NCI-H526 (cell line): ENCODE results near the gene RPRD1A.
A peak's percentile ranks its signal among the peaks of the same experiment; 100 is the strongest.
"Not testable (repeated sequence)": the region's sequence is repeated elsewhere in the genome, so short reads cannot be mapped to it uniquely, and the experiment has no call there.

Experiments
- DNase-seq, 2 experiments: peaks; one replicate each; lab custom pipeline; 2025; lab: John Stamatoyannopoulos, UW

RPRD1A gene

DNA sequence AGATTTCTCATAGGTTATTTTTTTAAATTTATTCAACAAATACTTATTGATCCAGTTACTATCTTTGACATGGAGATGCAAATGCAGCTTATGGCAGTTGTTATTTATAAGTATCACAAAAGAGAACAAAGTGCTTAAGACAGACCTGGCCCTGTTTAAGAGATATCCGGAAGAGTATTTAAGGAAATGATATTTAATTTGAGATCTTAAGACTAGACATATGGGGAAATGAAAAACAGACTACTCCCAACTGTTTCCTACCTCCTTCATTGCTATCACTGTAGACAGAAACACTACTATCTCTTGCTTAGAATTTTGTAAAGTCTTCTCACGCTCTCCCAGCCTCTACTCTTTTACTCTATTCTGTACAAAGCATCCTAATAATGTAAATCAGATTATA, 36.0 kb downstream of the RPRD1A start:
- DNase-seq, result no peak

DNA sequence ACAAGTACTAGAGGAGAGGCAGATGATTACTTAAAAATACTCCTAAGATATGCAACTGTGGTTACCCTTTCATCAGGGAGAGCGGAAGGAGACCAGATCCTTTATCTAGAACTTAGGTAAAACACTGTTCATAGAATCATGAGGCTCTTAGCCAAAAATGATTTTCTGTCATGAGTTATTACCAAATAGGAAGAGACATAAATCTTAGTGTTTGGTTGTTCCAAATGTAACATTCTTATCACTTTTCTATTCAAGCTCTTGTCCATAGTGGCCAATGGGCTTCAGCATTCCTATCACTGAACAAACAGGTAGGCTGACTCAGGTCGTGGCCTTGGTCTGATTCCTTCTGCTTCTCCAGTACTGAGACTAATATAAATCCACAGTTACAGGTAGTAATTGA, 38.5 kb downstream of the RPRD1A start:
- DNase-seq, result no peak

DNA sequence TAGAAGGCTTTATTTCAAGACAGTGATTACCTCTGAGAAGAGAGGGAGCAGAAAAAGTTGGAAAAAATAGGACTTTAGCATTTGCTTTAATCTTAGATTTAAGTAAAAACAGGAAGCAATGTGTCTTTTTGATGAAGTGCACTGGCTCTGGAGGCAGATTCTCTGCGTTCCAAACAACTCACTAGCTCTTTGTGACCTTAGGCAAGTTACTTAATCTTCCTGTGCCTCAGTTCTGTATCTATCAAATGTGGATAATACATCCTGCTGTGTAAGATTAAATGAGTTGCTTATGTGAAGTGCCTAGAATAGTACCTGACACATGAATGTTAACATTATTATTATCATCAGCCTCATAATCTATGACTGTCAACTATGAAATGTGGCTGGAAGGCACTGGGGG, 42.3 kb downstream of the RPRD1A start:
- DNase-seq, result no peak

DNA sequence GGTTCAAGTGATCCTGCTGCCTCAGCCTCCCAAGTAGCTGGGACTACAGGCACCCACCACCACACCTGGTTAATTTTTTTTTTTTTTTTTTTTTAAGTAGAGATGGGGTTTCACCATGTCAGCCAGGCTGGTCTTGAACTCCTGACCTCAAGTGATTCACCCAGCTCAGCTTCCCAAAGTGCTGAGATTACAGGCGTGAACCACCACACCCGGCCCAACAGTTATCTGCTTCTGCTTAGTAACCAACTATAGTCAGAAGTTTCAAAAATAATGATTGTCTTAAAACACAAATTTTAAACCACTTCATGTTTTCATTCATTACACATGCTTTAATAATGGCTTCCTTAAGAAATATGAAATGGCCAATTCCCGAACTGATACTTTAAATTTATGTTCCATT, 43.1 kb downstream of the RPRD1A start:
- DNase-seq, result not testable (repeated sequence)

DNA sequence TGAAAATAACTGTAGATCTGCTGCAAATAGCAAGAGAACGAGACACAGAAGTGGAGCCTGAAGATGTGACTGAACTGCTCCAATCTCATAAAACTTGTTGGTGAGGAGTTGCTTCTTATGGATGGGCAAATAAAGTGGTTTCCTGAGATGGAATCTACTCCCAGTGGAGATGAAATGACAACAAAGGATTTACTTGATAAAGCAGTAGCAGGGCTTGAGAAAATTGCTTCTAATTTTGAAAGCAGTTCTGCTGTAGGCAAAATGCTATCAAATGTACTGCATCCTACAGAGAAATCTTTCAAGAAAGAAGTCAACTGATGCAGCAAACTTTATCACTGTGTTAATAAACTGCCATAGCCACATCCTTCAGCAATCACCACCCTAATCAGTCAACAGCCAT, 44.0 kb downstream of the RPRD1A start:
- no peak for DNase-seq

DNA sequence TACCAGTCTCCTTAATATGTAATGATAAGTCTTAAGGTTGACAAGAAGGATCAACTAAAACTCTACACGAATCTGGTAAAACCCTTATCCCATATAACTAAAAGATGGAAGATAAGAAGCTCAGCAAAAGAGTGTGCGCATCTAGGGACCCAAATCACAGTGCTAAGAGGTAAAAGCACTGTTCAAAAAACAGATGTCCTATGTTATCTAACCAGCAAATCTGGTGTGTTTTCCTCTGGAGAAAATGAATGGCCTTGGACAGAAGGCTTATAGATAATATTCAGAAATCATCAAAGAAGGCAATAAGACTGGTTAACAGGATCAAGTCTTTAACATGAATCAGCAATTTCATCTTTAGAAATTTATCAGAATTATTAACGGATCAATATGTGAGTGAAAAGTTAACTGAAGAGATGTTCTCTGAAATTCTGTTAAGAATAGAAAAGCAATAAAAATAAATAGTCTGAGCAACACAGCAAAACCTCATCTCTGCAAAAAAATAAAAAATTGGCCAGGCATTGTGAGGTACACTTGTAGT, 47.1 kb downstream of the RPRD1A start:
- DNase-seq, result no peak

DNA sequence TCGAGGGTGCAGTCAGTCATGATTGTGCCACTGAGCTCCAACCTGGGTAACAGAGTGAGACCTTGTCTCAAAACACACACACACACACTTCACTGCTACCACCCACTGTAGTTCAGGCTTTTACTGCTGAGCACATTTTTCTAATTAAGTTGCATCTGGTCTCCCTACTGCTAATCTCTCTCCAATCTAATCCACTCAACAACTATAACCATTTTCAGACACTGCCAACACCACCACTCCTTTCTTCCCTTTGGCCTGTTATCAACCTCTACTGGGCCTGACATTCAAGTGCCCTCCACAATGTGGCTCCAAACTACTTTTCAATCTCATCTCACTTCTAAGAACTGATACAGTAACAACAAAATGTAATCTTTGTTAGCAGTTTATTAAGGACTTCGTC, 50.1 kb downstream of the RPRD1A start:
- DNase-seq, result no peak

DNA sequence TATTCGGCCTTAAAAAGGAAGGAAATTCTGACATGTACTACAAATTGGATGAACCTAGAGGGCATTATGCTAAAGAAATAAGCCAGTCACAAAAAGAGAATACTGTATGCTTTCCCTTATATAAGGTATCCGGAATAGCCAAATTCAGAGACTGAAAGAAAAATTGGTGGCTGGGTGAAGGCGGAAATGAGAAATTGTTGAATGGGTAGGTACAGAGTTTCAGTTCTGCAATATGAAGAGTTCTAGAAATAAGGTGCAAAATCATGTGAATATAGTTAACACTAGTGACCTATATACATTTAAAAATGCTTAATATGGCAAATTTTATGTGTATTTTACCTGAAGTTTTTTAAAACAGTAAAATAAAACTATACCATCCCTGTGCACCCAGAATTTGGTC, 51.7 kb downstream of the RPRD1A start:
- DNase-seq, result no peak

DNA sequence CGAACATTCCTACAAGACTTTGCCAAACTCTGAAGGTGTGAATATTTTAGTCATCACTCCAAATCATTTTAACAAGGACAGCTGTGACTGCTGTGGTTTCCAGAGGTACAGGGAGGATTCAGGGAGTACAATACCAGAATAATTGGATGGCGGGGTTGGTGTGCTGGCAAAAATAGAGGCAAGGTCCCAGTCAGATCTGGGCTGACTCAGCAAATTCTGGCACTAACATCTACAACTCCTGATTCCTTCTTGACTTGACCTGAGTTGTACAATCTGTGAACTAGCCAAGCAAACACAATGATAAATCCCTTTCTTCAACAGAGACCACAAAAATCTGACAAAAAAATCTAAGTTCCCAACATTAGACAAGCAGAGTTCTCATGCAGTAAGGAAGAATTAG, 54.5 kb downstream of the RPRD1A start:
- DNase-seq, result no peak

DNA sequence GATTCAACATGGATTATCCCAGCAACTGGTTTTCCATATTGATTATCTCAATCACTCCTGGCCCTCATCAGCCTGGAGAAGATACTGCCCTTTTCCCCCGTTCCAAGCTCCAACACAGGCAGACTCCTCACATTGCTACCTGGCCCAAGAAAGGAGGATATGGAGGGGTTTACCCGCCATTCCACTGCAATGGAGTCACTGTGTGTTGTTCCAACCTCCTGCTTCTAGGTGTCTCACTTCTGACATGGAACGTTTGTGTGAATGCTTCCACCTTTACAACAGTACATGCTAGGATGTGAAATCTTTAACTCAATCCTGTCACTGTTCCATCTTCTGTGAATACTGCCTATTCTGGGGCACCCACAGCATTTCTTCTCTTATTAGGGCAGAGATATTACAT, 58.1 kb downstream of the RPRD1A start:
- DNase-seq, result no peak

DNA sequence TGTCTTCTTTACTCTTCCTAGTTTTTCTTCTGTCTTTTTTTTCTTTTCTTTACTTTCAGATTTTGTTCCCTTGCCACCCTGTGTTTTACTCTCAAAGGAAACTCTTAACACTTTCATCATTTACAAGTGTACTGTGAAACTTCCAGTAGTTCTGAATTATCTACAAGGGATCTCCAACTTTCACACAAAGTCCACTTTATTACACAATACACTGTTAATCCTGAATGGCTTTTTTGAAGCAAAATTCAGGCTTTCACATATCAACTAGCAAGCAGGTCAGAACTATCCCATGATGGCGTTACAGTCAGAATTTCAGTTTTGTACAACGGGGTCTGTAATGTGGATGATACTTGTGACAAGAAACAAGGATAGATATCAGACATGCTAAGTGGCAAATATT, 60.4 kb downstream of the RPRD1A start:
- DNase-seq, result no peak

DNA sequence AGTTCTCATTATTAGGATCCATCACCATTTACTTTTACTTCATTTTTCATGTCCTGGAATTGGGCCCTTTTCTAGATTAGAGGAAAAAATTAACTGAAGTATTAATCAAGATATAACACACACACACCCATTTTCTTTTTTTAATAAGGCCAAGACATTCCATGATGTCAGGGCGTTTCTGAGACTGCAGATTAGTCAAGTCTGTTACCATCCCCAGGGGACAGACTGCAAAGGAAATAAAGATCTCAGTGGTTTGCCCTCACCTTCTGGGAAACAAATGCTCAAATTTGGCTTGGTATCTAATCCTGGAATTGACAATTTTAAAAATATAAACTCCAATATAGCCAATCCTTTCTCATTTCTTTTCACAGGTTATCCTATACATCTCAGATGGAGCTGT, 67.4 kb downstream of the RPRD1A start:
- DNase-seq, result no peak

DNA sequence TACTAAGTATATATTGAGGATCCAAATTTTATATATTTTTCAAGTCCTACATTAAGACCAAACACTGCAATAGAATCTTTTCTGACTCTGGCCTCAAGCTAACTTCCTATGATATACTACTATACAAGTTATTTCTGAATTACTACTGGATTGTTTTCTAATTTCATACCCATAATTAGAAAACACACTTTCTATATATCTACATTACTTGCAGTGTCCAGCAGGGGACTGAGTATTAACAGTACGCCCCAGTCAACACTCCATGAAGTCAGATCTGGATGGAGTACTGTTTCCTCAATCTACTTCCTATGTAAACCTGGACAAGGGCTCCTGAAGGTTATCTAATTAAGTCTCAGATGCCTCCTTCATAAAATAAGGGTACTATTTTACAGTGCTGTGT, 68.4 kb downstream of the RPRD1A start:
- DNase-seq, result peak in 1 of 2 experiments; percentile 4

DNA sequence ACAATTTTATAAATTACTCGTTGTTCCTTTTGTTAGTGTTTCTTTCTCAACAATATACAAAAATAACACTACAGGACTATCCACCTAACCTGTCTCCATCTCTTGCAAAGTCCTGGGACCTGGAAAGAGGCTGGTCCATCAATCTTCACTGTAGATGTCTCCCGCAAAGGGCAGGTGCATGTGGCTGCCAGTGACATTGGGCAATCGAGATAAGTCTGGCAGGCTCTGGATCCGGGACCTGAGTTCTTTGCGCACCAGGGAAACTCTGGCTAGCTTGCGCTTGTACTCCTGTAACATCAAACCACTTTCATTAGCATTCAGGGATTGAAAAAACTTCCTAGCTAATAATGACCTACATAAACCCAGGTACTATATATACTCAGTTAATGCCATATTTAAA, 74.3 kb downstream of the RPRD1A start:
- peak; percentile 24 to 52 for DNase-seq

DNA sequence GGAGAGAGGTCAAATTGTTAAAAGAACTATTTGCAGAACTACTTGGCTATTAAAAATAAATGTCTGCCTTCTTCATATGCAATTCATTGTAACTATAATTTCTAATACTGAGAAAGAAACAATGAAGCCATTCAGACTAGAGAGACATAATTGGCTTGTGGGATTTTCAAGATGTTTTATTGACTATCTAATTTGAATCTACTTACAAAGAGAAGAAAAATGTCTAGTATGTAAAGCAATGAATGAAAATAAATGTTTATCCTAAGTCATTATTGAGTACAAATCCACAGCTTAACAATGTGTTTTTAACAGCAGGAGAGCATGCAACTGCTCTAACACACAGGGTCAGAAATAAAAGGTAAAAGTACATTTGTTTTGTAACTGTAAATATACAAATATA, 75.7 kb downstream of the RPRD1A start:
- DNase-seq, result peak; percentile 75 to 78

DNA sequence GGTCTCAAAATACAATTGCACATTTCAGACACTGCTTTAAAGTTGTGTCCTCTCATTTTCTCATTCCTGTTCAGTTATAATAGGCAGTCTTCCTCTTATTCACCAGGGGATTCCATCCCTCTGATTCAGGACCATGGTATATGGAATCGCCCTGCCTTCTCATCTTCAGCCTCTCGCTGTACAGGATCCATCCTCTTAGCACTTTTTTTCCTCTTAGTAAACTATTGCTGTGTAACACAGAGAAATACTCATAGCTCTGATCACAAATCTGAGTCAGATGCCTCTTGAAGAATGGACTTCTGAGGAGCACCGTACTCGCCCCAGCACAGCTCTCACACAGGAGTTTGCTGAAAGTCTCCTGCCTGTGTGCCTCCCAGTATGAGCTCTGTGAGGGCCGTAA, 83.5 kb downstream of the RPRD1A start:
- no peak for DNase-seq

DNA sequence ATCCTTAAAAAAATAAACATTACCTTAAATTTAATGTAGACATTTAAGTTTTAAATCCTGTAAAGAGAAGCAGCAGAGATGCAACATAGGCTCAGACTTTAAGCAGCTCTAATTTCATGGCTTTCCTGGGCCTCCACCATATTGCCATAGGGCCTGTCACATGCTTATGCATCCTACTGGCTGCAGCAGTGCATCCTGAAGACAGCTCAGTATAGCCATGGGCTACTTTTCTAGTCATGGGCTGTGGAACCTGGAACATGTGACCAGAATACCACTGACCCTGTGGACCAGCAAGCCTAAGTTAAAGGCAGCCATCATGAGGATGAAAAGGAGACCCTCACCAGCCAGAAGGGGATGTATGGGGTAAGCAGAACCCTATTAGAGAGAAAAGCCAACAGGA, 84.2 kb downstream of the RPRD1A start:
- DNase-seq, result no peak

DNA sequence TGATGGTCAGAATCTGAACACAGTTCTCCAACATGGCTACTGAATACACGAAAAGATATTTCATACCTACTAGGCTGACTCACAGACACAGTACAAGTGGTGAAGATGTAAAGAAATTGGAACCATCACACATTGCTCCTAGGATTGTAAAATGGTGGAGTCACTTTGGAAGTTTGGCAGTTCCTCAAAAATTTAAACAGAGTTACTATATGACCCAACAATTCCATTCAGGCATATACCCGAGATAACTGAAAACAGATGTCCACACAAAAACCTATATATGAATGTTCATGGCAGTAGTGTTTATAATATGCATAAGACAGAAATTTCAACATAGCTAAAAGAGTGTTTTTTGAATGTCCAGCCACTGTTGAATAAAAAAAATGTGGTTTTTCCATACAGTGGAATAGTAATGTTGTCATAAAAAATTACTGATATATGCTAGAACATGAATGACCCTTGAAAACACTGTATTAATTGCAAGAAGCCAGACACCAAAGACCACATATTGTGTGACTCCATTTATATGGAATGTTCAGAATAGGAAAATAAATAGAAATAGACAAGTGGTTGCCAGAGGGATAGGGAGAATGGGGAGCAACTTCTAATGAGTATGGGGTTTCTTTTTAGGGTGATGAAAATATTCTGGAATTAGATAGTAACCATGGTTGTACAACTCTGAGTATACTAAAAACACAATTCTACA, 84.8 kb downstream of the RPRD1A start:
- DNase-seq, result no peak

DNA sequence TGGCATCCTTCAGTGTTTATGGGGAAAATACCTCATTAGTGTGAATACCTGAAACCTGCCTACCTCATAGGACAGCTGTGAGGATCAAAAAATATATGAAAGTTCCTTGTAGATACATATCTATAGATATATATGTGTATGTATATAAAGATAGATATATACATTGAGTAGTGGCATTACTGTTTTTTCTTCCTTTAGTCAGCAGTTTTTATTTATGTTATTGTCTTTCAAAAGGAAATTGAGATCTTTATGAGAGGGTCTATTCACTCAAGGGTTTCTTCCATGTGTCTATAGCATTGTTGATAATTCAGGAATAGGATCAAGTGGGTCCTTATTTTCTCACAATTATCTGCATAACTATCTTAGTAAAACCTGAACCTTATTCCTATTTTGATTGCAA, 88.2 kb downstream of the RPRD1A start:
- DNase-seq, result no peak

DNA sequence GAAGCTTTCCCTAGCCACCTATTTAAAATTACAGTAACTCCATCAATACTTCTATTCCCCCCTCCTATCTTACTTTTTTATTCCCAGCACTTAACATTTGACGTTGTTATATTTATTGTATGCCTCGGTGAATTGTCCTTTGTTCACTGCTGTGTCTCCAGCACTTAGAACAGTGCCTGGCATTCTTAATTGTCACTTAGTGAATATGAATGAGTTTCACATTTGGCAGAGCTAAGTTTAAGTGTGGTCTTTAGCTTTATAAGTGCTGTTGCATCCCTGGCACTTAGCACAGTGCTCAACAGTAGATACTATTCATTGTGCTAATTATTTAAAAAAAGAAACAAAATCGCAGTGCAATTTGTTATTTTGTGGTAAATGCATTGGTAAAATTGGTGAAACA, 93.2 kb downstream of the RPRD1A start:
- DNase-seq, result no peak

DNA sequence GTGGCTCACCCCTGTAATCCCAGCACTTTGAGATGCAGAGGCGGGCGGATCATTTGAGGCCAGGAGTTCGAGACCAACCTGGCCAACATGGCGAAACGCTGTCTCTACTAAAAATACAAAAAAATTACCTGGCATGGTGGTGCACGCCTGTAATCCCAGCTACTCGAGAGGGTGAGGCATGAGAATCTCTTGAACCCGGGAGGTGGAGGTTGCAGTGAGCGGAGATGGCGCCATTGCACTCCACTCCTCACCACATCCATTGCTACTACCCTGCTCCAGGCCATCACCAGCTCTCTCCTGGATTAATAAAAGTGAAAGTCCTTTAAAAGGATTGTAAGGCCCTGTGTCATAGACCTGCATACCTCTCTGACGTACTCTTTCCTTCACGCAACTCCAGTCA, 93.7 kb downstream of the RPRD1A start:
- no peak for DNase-seq

DNA sequence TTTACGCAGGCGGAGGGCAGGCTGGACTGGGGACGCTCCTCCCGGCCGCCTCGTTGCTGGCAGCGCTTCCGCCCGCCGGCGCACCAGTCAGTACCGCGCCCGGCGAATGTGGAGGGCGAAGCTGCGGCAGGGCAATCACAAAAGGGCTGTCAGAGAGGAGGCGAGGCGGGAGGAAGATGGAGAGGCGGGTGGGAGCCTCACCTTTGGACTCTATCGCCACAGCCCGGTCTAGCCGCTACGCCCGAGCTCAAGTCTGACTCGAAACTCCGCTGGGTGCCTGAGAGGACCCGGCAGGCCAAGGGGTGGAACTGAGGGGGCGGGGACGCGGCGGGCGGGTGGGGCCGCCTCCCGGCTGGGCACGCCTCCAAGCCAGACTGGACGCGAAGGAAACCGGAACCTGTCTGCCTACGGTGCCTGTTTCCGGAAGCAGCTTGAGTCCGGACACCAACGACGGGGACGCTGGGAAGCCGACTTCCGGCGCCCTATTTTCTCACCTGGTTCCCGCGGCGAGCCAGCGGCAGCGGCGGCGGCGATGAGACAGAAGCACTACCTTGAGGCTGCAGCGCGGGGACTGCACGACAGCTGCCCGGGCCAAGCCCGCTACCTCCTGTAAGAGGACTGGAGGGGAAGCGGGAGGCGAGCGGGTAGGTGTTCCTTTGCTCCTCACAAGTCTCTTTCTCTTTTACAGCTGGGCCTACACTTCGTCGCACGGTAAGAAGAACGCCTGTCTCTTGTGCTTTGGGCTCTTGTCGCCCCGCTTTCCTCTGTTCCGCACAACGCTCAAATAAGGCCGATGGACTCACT, 95.0 kb downstream of the RPRD1A start, which contains the start of gene RMP24:
TSS of gene RMP24 (plus strand) at position 483 of the 804 bp plus-strand sequence.
- peak; percentile 85 to 94 for DNase-seq

DNA sequence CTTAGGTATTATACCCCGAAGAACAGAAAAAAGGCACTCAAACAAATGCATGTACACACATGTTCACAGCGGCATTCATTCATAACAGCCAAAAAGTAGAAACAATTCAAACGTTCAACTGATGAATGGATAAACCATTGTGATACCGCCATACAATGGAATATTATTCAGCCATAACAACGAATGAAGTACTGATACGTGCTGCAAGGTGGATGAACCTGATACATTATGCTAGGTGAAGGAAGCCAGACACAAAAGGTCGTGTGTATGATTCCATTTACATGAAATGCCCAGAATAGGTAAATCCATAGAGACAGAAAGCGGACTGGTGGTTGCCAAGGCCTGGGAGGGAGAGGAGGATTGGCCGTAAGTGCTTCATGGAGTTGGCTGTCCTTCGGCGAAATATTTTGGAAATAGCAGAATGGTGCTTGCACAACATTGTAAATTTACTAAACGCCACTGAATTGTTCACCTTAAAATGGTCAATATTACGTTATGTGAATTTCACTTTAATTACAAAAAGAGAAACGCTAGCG, 95.6 kb downstream of the RPRD1A start:
- DNase-seq, result peak; percentile 41 to 43
